Testis (tissue), 2 donors: ENCODE results near the gene CD59.

ENCODE experiments used
- CTCF ChIP-seq, 3 experiments: fragments of 450-650 bp in 2 of 3; fragments of 200-600 bp in 1 of 3; sonication (generic) in 1 of 3; IDR thresholded peaks; one replicate each; pipeline ENCODE4 v1.5.1; 2016 to 2019; ENCODE audit warnings: antibody characterized with exemption in 3 of 3, mild to moderate bottlenecking in 2 of 3, moderate library complexity in 1 of 3
- POLR2A ChIP-seq: fragments of 450-650 bp; IDR thresholded peaks from one replicate; pipeline ENCODE4 v1.6.1; 2017; ENCODE audit warnings: antibody characterized with exemption, mild to moderate bottlenecking, moderate library complexity

GRCh38 chr11:33685082-33685481, 51.1 kb downstream of the CD59 start:
- TF ChIP-seq POLR2A (no peak), CTCF (IDR thresholded peaks at IDR 0.05) (no peak)
